GM12873 (cell line): ENCODE data around the gene CD86.

Experiments used
- TF ChIP-seq, protein P1 (sequence below): IDR thresholded peaks from 2 replicates; pipeline ENCODE4 v1.5.1; 2012; ENCODE audit warnings: low read depth, mild to moderate bottlenecking, moderate library complexity, low read length, control low read depth; ENCODE audit not compliant: insufficient read depth; ENCODE audit errors: missing control alignments

CD86 gene

DNA sequence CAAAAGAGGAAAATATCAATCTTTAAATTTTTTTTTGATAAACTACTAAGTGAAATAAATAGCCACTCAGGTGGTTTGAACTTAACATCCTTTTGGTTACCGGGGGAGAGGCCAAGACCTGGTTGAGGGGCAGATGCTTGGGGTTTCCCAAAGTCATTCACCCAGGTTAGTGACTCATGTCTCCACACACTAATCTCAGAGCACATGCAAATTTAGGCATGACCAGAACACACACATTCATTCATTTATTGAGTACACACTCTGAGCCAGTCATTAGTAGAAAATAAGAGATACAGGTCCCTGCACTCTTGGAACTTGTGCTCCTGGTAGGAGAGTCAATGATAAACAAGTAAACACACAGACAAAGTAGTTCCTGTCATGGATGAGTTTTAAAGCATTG, 40.4 kb upstream of the CD86 start:
- TF ChIP-seq, protein P1, sequence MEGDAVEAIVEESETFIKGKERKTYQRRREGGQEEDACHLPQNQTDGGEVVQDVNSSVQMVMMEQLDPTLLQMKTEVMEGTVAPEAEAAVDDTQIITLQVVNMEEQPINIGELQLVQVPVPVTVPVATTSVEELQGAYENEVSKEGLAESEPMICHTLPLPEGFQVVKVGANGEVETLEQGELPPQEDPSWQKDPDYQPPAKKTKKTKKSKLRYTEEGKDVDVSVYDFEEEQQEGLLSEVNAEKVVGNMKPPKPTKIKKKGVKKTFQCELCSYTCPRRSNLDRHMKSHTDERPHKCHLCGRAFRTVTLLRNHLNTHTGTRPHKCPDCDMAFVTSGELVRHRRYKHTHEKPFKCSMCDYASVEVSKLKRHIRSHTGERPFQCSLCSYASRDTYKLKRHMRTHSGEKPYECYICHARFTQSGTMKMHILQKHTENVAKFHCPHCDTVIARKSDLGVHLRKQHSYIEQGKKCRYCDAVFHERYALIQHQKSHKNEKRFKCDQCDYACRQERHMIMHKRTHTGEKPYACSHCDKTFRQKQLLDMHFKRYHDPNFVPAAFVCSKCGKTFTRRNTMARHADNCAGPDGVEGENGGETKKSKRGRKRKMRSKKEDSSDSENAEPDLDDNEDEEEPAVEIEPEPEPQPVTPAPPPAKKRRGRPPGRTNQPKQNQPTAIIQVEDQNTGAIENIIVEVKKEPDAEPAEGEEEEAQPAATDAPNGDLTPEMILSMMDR: no peak

GRCh38 chr3:122019493-122019892, 35.7 kb upstream of the CD86 start:
- TF ChIP-seq, protein P1: no peak

GRCh38 chr3:122021037-122021436, 34.1 kb upstream of the CD86 start:
- TF ChIP-seq, protein P1: no peak

DNA sequence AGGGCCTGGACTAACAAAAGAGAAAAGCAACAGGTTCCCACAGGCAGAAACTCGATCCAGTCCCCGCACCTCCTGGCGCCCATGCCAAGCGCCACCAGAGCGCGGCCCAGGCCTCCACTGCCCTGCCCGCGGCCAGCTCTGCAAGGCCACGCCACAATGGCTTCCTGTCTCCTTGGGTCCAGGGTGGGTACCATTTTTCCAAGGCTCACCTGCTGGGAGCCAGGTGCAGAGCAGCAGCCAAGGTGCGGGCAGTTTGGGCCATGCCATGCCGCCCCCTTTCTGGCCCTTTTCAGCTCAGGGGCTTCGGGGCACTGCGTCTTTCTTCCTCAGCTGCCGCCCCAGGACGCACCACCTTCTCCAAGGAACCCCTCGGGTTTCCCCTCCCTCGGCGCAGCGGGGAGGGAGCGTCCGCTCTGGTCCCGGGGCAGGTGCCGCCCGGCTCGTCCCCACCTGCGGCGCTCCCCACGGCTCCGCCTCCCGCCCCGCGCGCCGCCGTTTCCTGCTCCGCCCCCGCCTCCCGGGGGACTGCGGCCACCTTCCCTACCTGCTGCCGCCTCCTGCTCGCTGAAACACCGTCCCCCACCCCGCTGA, 33.3 kb upstream of the CD86 start, which contains the start of gene ILDR1:
Gene ILDR1 (minus strand): TSS at position 437 of the 591 bp plus-strand sequence. CDS start 170 bp downstream, at position 267.
- TF ChIP-seq, protein P1: no peak

GRCh38 chr3:122023335-122023910, 31.7 kb upstream of the CD86 start:
- TF ChIP-seq, protein P1: no peak

DNA sequence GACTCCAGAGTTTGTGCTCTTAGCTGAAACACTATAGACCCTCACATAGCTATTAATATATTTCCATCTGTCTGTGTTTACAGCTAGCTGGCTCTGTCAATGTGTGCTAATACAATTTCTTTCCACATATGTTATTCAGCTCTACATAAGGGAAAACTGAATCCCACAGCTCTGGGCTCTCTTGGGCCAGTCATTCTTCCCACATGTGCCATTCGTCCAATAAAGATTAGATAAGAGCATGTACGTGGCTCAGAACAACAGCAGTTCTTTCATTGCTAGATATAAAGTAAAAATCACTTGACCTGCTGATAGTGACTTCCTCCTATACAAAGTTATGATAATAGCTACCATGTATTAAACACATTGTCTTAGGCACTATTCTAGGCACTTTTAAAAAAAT, 30.4 kb upstream of the CD86 start:
- TF ChIP-seq, protein P1: no peak

GRCh38 chr3:122025296-122025695, 29.9 kb upstream of the CD86 start:
- TF ChIP-seq, protein P1: no peak
